ENCODE results near the gene HMX1. TPM values are rescaled to one million over a fixed set of nuclear protein-coding genes. Genes with fewer than 3 reads are reported as not detected.

The HMX1 gene
- polyA plus RNA-seq, 1 donor (not counting 4 experiments of a cell fraction or from before 2014, with no cell fraction given), result not detected

- Histone ChIP-seq H3K79me2 (ENCODE audit: control insufficient read depth, insufficient read depth, low read length) (no peaks in the 10 kb centered on the region), H3K36me3 (ENCODE audit: control insufficient read depth in 2 of 2, extremely low read depth in 1 of 2, insufficient read depth in 2 of 2, low read length in 2 of 2) (no peaks in the 10 kb centered on the region), H4K20me1 (ENCODE audit: control insufficient read depth, extremely low read depth, insufficient read depth, low read length) (no peaks in the 10 kb centered on the region), H3K27me3 (ENCODE audit: control insufficient read depth, extremely low read depth, insufficient read depth, low read length) (peaks cover 8% of the 10 kb centered on the region), H3K4me1 (ENCODE audit: control insufficient read depth, extremely low read depth, insufficient read depth, low read length) (no peaks in the 10 kb centered on the region), H3K9me3 (ENCODE audit: control insufficient read depth, low read depth, low read length) (no peaks in the 10 kb centered on the region), H3K9me1 (ENCODE audit: control insufficient read depth, extremely low read depth, insufficient read depth, low read length) (no peaks in the 10 kb centered on the region), H3K27ac (ENCODE audit: control insufficient read depth, insufficient read depth, low read length) (no peak overlapping the region), H3K9ac (ENCODE audit: control insufficient read depth, extremely low read depth, insufficient read depth, low read length) (no peak overlapping the region), H3K4me2 (ENCODE audit: control insufficient read depth, extremely low read depth, insufficient read depth, low read depth, low read length) (no peak overlapping the region), H3K4me3 (ENCODE audit: control insufficient read depth in 2 of 3, extremely low read depth in 1 of 3, insufficient read depth in 2 of 3, low read depth in 1 of 3, low read length in 3 of 3) (no peak overlapping the region), H2AFZ (ENCODE audit: control insufficient read depth, low read length) (no peak overlapping the region)
- FAIRE-seq (no peak), DNase-seq (ENCODE audit: low read depth, low spot score) (no peak)
- dilution Hi-C loops (cut with MboI; ENCODE audit: extremely low pct_ligation_motif_present, low sequenced_read_pairs), result no loop called here
- TF ChIP-seq EZH2 (IDR thresholded peaks at IDR 0.05; ENCODE audit: low read length), result no peak
- TF ChIP-seq, protein P1, sequence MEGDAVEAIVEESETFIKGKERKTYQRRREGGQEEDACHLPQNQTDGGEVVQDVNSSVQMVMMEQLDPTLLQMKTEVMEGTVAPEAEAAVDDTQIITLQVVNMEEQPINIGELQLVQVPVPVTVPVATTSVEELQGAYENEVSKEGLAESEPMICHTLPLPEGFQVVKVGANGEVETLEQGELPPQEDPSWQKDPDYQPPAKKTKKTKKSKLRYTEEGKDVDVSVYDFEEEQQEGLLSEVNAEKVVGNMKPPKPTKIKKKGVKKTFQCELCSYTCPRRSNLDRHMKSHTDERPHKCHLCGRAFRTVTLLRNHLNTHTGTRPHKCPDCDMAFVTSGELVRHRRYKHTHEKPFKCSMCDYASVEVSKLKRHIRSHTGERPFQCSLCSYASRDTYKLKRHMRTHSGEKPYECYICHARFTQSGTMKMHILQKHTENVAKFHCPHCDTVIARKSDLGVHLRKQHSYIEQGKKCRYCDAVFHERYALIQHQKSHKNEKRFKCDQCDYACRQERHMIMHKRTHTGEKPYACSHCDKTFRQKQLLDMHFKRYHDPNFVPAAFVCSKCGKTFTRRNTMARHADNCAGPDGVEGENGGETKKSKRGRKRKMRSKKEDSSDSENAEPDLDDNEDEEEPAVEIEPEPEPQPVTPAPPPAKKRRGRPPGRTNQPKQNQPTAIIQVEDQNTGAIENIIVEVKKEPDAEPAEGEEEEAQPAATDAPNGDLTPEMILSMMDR (optimal IDR thresholded peaks at IDR 0.05 in 1 of 3, IDR thresholded peaks at IDR 0.05 in 1 of 3, conservative IDR thresholded peaks at IDR 0.05 in 1 of 3; ENCODE audit: extremely low read depth in 1 of 3, insufficient read depth in 2 of 3, low read length in 3 of 3), result no peak
These were observed 23.0 kb downstream of the HMX1 start for GRCh38 chr4:8848507-8849265.

- H3K9ac ChIP-seq (ENCODE audit: control insufficient read depth, extremely low read depth, insufficient read depth, low read length), result no peak overlapping the region
- no peak for FAIRE-seq
- TF ChIP-seq EZH2 (IDR thresholded peaks at IDR 0.05; ENCODE audit: low read length), result no peak
- TF ChIP-seq, protein P1 (optimal IDR thresholded peaks at IDR 0.05 in 1 of 3, IDR thresholded peaks at IDR 0.05 in 1 of 3, conservative IDR thresholded peaks at IDR 0.05 in 1 of 3; ENCODE audit: extremely low read depth in 1 of 3, insufficient read depth in 2 of 3, low read length in 3 of 3), result no peak
- H3K9me3 ChIP-seq (ENCODE audit: control insufficient read depth, low read depth, low read length), result no peaks in the 10 kb centered on the region
- H3K4me1 ChIP-seq (ENCODE audit: control insufficient read depth, extremely low read depth, insufficient read depth, low read length), result no peaks in the 10 kb centered on the region
- H3K36me3 ChIP-seq (ENCODE audit: control insufficient read depth in 2 of 2, extremely low read depth in 1 of 2, insufficient read depth in 2 of 2, low read length in 2 of 2), result no peaks in the 10 kb centered on the region
- no peak overlapping the region for H3K4me3 ChIP-seq (ENCODE audit: control insufficient read depth in 2 of 3, extremely low read depth in 1 of 3, insufficient read depth in 2 of 3, low read depth in 1 of 3, low read length in 3 of 3)
- H3K27ac ChIP-seq (ENCODE audit: control insufficient read depth, insufficient read depth, low read length), result no peak overlapping the region
- no peak overlapping the region for H3K4me2 ChIP-seq (ENCODE audit: control insufficient read depth, extremely low read depth, insufficient read depth, low read depth, low read length)
- H3K9me1 ChIP-seq (ENCODE audit: control insufficient read depth, extremely low read depth, insufficient read depth, low read length), result no peaks in the 10 kb centered on the region
- dilution Hi-C loops (cut with MboI; ENCODE audit: extremely low pct_ligation_motif_present, low sequenced_read_pairs), result no loop called here
- no peak for DNase-seq (ENCODE audit: low read depth, low spot score)
- H3K79me2 ChIP-seq (ENCODE audit: control insufficient read depth, insufficient read depth, low read length), result no peaks in the 10 kb centered on the region
- no peaks in the 10 kb centered on the region for H4K20me1 ChIP-seq (ENCODE audit: control insufficient read depth, extremely low read depth, insufficient read depth, low read length)
- no peak overlapping the region for H2AFZ ChIP-seq (ENCODE audit: control insufficient read depth, low read length)
- H3K27me3 ChIP-seq (ENCODE audit: control insufficient read depth, extremely low read depth, insufficient read depth, low read length), result peaks cover 8% of the 10 kb centered on the region
These were observed 23.9 kb downstream of the HMX1 start for GRCh38 chr4:8847764-8848163.

All from keratinocyte (primary cell).